HepG2 (cell line): ENCODE data around the gene GTF2I. TPM values are rescaled to one million over a fixed set of nuclear protein-coding genes. Genes with fewer than 3 reads are reported as not detected.
A peak's percentile ranks its signal among the peaks of the same experiment; 100 is the strongest.

ENCODE experiments used
- ATAD3A ChIP-seq: sonication (generic); formaldehyde crosslinking; IDR thresholded peaks from 2 replicates; pipeline ENCODE4 v1.4.0; 2020; ENCODE audit warnings: missing genetic modification reagents
- BHLHE40 ChIP-seq: IDR thresholded peaks from 2 replicates; pipeline ENCODE4 v1.6.1; 2011; ENCODE audit warnings: low read length, improper control_type of control experiment
- FOXA3 ChIP-seq: IDR thresholded peaks from 2 replicates; pipeline ENCODE4 v1.6.1; 2016; ENCODE audit warnings: missing genetic modification reagents, missing compliant biosample characterization
- GLMP ChIP-seq: sonication (generic); formaldehyde crosslinking; IDR thresholded peaks from 2 replicates; pipeline ENCODE4 v1.9.0; 2021; ENCODE audit warnings: missing genetic modification reagents, mild to moderate bottlenecking, borderline replicate concordance
- MAFK ChIP-seq, 2 experiments: IDR thresholded peaks in 1 of 2; conservative IDR thresholded peaks in 1 of 2; 2 replicates each; pipeline ENCODE4 v1.6.1; 2011; ENCODE audit warnings: improper control_type of control experiment in 2 of 2, low read length in 2 of 2
- MATR3 ChIP-seq: sonication (generic); formaldehyde crosslinking; IDR thresholded peaks from 2 replicates; pipeline ENCODE4 v1.4.0; 2020; ENCODE audit warnings: missing genetic modification reagents
- MLLT10 ChIP-seq: sonication (generic); formaldehyde crosslinking; IDR thresholded peaks from 2 replicates; pipeline ENCODE4 v1.4.0; 2020; ENCODE audit warnings: missing genetic modification reagents
- PAXIP1 ChIP-seq: sonication (generic); formaldehyde crosslinking; conservative IDR thresholded peaks from 2 replicates; pipeline ENCODE4 v1.4.0; 2020; ENCODE audit warnings: mild to moderate bottlenecking, missing genetic modification reagents, moderate library complexity
- POGZ ChIP-seq: sonication (generic); formaldehyde crosslinking; IDR thresholded peaks from 2 replicates; pipeline ENCODE4 v1.4.0; 2020; ENCODE audit warnings: mild to moderate bottlenecking, missing genetic modification reagents
- POLR2A ChIP-seq, 2 experiments: IDR thresholded peaks; 2 replicates each; pipeline ENCODE4 v1.6.1; 2011; ENCODE audit warnings: low read depth in 2 of 2, low read length in 2 of 2, mild to moderate bottlenecking in 1 of 2, moderate library complexity in 1 of 2; ENCODE audit not compliant: insufficient read depth in 1 of 2
- RFXAP ChIP-seq: sonication (generic); formaldehyde crosslinking; IDR thresholded peaks from 2 replicates; pipeline ENCODE4 v1.4.0; 2020; ENCODE audit warnings: missing genetic modification reagents, borderline replicate concordance
- RXRA ChIP-seq: sonication (generic); formaldehyde crosslinking; IDR thresholded peaks from 2 replicates; pipeline ENCODE4 v1.5.1; 2020; ENCODE audit warnings: missing genetic modification reagents
- SMARCC2 ChIP-seq: fragments of 450-650 bp; IDR thresholded peaks from 2 replicates; pipeline ENCODE4 v1.6.1; 2017; ENCODE audit warnings: antibody characterized with exemption, mild to moderate bottlenecking
- SP5 ChIP-seq: IDR thresholded peaks from 2 replicates; pipeline ENCODE4 v1.6.1; 2016; ENCODE audit warnings: low read depth, borderline replicate concordance
- TBX2 ChIP-seq: sonication (generic); formaldehyde crosslinking; IDR thresholded peaks from 2 replicates; pipeline ENCODE4 v1.5.0; 2020; ENCODE audit warnings: missing genetic modification reagents, mild to moderate bottlenecking, borderline replicate concordance
- ZNF24 ChIP-seq: fragments of 450-650 bp; IDR thresholded peaks from 2 replicates; pipeline ENCODE4 v1.6.1; 2017; ENCODE audit warnings: antibody characterized with exemption, mild to moderate bottlenecking
- ZNF383 ChIP-seq: sonication (generic); formaldehyde crosslinking; IDR thresholded peaks from 2 replicates; pipeline ENCODE4 v1.4.0; 2020; ENCODE audit warnings: missing genetic modification reagents, mild to moderate bottlenecking, borderline replicate concordance
- ZNF468 ChIP-seq: sonication (generic); formaldehyde crosslinking; IDR thresholded peaks from 2 replicates; pipeline ENCODE4 v1.8.0; 2022; ENCODE audit warnings: mild to moderate bottlenecking, moderate library complexity, missing genetic modification reagents
- ZNF552 ChIP-seq: sonication (generic); formaldehyde crosslinking; IDR thresholded peaks from 2 replicates; pipeline ENCODE4 v1.9.0; 2022; ENCODE audit warnings: missing genetic modification reagents, mild to moderate bottlenecking, borderline replicate concordance
- ZNF749 ChIP-seq: sonication (generic); formaldehyde crosslinking; IDR thresholded peaks from 2 replicates; pipeline ENCODE4 v1.8.0; 2022; ENCODE audit warnings: mild to moderate bottlenecking, missing genetic modification reagents, moderate library complexity, borderline replicate concordance
- ZNF75D ChIP-seq: sonication (generic); formaldehyde crosslinking; IDR thresholded peaks from 2 replicates; pipeline ENCODE4 v1.8.1; 2023; ENCODE audit warnings: missing genetic modification reagents, mild to moderate bottlenecking, borderline replicate concordance
- ZNF792 ChIP-seq: IDR thresholded peaks from 2 replicates; pipeline ENCODE4 v1.6.1; 2016
- ZNF841 ChIP-seq: sonication (generic); formaldehyde crosslinking; IDR thresholded peaks from 2 replicates; pipeline ENCODE4 v1.8.1; 2023; ENCODE audit warnings: missing genetic modification reagents, borderline replicate concordance
- ZSCAN20 ChIP-seq: sonication (generic); formaldehyde crosslinking; IDR thresholded peaks from 2 replicates; pipeline ENCODE4 v1.4.0; 2020; ENCODE audit warnings: missing genetic modification reagents, mild to moderate bottlenecking, borderline replicate concordance
- polyA plus RNA-seq, 8 experiments: library from polyadenylated mRNA; depleted of rRNA in 3 of 8; stranded (reverse) in 7 of 8; unstranded in 1 of 8; fragments of >200 nt; fragmentation: Illumina TruSeq in 4 of 8; extraction: Trizol in 4 of 8; gene quantifications; 2 replicates each; pipeline versions ENCODE4 v1.2.1 to v1.2.3, GENCODE V29; 2011 to 2016; ENCODE audit warnings: low read depth in 4 of 8, missing spikeins in 1 of 8, mixed read lengths in 1 of 8; ENCODE audit not compliant: insufficient read depth in 1 of 8
- total RNA-seq, 5 experiments: library from RNA; depleted of rRNA; stranded (reverse); fragments of >200 nt; fragmentation: Illumina TruSeq; extraction: Trizol; gene quantifications; 2 replicates each; pipeline ENCODE4 v1.2.3, GENCODE V29; 2016; ENCODE audit warnings: low read depth in 1 of 5
- TF ChIP-seq, protein P1 (sequence below): sonication (generic); formaldehyde crosslinking; IDR thresholded peaks from 2 replicates; pipeline ENCODE4 v1.9.0; 2021; ENCODE audit warnings: missing genetic modification reagents, mild to moderate bottlenecking, borderline replicate concordance
- TF ChIP-seq, protein P2 (sequence below): sonication (generic); formaldehyde crosslinking; IDR thresholded peaks from 2 replicates; pipeline ENCODE4 v1.5.0; 2020; ENCODE audit warnings: missing genetic modification reagents

GTF2I gene
- total and polyA plus RNA-seq, 2 of the 13 experiments (the other 11 are each of a cell fraction or from before 2014, with no cell fraction given): 74.6 to 125 TPM

GRCh38 chr7:74655324-74655723 lies 2.2 kb upstream of the GTF2I start (continued):
- TF ChIP-seq ZSCAN20 (CRISPR knock-in tag) (no peak), MAFK (conservative IDR thresholded peaks at IDR 0.05 in 1 of 2, IDR thresholded peaks at IDR 0.05 in 1 of 2; ENCODE audit: low read length in 2 of 2) (no peak), ZNF552 (CRISPR knock-in tag) (no peak), MATR3 (CRISPR knock-in tag) (no peak), PAXIP1 (CRISPR knock-in tag) (0 out of 2 replicates have a peak, but pooled peaks have one; percentile 26), POGZ (CRISPR knock-in tag) (no peak), MLLT10 (CRISPR knock-in tag) (no peak), RXRA (CRISPR knock-in tag) (no peak), ZNF24 (no peak), ZNF75D (no peak), GLMP (CRISPR knock-in tag) (no peak), ZNF792 (no peak), ZNF383 (CRISPR knock-in tag) (no peak), SP5 (CRISPR knock-in tag) (no peak), FOXA3 (CRISPR knock-in tag) (peak; percentile 56), SMARCC2 (no peak), ATAD3A (CRISPR knock-in tag) (no peak), POLR2A (IDR thresholded peaks at IDR 0.05; ENCODE audit: insufficient read depth in 1 of 2, low read depth in 2 of 2, low read length in 2 of 2) (no peak), BHLHE40 (no peak), ZNF841 (CRISPR knock-in tag) (no peak), ZNF749 (CRISPR knock-in tag) (no peak), ZNF468 (CRISPR knock-in tag) (no peak), TBX2 (CRISPR knock-in tag) (no peak), RFXAP (no peak)
- TF ChIP-seq, protein P1, sequence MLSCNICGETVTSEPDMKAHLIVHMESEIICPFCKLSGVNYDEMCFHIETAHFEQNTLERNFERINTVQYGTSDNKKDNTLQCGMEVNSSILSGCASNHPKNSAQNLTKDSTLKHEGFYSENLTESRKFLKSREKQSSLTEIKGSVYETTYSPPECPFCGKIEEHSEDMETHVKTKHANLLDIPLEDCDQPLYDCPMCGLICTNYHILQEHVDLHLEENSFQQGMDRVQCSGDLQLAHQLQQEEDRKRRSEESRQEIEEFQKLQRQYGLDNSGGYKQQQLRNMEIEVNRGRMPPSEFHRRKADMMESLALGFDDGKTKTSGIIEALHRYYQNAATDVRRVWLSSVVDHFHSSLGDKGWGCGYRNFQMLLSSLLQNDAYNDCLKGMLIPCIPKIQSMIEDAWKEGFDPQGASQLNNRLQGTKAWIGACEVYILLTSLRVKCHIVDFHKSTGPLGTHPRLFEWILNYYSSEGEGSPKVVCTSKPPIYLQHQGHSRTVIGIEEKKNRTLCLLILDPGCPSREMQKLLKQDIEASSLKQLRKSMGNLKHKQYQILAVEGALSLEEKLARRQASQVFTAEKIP (CRISPR knock-in tag): no peak
- TF ChIP-seq, protein P2, sequence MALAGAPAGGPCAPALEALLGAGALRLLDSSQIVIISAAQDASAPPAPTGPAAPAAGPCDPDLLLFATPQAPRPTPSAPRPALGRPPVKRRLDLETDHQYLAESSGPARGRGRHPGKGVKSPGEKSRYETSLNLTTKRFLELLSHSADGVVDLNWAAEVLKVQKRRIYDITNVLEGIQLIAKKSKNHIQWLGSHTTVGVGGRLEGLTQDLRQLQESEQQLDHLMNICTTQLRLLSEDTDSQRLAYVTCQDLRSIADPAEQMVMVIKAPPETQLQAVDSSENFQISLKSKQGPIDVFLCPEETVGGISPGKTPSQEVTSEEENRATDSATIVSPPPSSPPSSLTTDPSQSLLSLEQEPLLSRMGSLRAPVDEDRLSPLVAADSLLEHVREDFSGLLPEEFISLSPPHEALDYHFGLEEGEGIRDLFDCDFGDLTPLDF (CRISPR knock-in tag): no peak
